ENCODE measurements around the gene SLC40A1.

The SLC40A1 gene

DNA sequence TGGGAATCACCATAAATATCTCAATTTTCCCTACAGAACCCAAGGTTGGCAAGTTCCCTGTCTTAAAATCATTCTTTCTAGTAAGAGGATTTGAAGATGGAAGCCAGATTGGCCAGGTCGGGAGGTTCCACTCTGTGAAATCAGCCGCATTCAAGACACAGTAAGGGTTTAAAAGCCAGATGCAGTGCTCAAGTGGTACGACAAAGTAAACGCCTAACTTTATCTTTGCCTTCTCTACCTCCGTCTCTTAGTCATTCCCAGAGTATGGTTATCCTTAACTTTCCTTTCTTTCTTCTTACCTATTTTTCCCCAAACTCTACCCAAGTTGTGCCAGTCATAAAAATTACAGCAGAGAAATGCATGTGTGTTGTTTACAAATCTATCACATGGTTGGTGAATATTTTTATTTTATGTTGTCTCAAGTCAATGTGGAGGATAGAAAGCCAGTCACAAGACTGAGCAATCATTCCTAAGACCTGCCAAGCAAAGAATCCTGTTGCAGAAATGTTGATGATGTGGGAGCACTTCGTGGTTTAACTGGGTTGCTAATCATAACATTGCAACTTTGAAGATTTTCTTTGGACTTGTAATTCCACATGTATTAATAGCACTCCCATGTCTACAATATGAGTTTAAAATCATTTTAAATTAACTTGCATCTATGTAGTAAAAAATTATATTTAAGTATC, 62.6 kb downstream of the SLC40A1 start:
- DNase-seq (ENCODE audit: low read depth in 3 of 3, low spot score in 1 of 3): no peak

DNA sequence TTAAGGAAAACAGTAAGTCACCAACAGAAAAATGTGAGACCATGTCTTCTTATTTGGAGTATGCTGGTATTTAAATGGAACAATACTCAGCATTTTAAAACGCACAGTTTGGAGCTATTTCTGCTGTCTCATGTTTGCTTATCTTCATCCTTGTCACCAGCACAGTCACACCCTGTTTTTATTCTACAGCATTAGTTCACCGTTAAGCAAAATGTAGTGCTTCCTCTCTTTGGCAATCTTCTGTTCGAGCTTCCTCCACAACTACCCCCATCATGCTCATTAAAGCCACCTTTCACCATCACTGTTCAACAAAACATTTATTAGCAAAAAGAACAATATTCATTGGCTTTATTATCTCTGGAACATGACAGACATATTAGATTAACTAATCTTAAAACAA, 64.0 kb downstream of the SLC40A1 start:
- DNase-seq (ENCODE audit: low read depth in 3 of 3, low spot score in 1 of 3): no peak

DNA sequence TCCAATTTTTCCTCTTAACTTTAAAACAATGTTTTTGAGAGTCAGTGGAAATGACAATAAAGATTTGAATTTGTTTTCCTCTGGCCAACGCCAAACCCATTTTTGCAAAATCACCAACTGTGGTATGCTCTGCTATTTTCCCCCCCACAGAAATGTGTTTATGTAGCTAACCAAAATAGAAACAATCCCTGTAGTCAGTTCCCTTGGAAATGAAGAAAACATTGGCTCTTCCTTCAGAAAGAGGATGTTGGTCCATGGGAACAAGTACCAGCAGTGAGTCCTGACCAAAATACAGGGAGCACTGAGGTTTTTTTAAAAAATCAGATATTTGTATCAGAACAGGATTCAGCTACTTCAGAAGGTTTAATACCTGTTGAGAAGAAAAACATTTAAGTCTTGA, 65.3 kb downstream of the SLC40A1 start:
- no peak for DNase-seq (ENCODE audit: low read depth in 3 of 3, low spot score in 1 of 3)

DNA sequence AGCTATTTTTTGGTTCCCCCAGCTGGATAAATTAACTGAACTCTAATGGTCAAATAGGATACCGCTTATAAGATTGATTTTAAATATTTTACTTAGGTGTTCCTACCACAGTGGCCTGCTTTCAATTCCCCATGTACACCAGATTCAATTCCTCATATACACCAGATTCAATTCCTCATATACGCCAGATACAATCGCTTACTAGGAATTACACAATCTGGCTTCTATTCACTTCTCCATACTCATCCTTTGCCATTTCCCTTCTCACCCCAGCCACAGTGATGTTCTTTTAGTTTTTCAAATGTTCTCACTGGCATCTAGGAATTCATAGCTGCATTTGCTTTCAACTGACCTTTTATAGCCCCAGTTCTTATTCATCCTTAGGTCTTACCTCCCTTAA, 66.5 kb downstream of the SLC40A1 start:
- no peak for DNase-seq (ENCODE audit: low read depth in 3 of 3, low spot score in 1 of 3)

DNA sequence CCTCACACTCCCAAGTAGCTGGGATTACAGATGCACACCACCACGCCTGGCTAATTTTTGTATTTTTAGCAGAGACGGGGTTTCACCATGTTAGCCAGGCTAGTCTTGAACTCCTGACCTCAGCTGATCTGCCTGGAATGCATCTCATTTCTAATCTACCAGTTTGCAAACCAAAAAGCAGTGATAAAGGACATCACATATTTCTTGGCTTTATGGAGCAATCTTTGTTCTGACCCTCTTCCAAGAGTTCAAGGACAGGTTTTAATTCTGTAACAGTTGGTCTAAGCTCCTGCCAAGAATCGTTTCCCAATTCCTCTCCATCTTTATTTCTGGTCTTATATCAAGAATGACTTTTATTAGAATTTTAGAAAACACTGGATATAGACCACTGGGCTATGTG, 67.7 kb downstream of the SLC40A1 start:
- DNase-seq (ENCODE audit: low read depth in 3 of 3, low spot score in 1 of 3): no peak

DNA sequence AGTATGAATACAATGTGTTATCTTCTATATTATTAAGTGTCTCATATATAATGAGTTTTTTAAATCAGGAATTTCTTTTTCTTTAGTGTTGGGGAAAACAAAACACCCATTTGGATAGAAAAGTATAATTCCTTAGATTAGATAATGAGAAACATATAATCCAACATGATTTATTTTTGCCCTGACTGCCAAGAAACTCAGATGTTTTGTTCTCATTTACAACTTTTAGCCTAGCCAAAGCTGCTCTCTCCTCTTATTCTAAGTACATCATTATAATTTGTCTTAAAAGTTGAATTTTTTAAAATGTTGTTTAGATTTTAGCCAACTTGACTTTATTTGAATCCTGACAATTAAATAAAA, 68.6 kb downstream of the SLC40A1 start:
- no peak for DNase-seq (ENCODE audit: low read depth in 3 of 3, low spot score in 1 of 3)

DNA sequence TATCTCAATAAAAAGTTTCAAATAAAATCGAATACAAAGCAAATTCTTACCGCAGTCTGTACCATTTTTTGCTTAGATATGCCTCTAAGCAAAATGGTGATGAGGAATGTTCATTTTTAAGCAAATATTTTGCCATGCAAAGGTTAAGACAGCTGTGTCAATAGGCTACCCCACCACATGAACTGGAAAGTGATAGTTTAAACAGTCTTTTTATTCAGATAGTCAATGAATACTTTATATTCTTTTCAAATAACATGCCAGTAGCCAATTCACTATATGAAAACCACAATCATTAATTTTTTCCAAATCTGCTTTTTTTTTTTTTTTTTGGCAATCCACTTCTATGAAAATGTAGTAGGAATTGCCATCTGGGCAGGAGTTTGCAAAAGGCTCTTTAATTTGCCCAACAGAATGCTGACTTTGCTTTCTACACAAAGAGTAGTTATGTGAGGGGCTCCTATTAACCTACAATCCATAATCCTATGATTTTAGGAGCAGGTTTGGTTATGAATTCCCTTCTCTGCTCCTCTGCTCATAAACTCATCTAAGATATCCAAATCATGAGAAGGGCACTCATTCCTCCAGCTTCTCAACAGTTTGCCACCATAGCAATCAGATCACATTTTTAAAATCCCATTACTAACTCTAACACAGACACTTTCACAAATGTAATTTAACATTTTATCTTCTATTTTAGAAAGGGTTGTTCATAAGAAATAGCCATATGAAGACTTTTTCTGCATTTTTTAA, 69.2 kb downstream of the SLC40A1 start:
- DNase-seq (ENCODE audit: low read depth in 3 of 3, low spot score in 1 of 3): no peak

Measured in stimulated activated CD4-positive, alpha-beta T cell treated with anti-CD3 and anti-CD28 coated beads, TNF-alpha, amount 100 ng/mL, for 1 hour (primary cell).